Stimulated activated CD4-positive, alpha-beta T cell treated with anti-CD3 and anti-CD28 coated beads, Interleukin-15, amount 100 ng/mL, for 24 hours (primary cell): ENCODE data around the gene TGFB2.

ENCODE experiments used
- DNase-seq: peaks from one replicate; pipeline ENCODE4 v3.0.0-alpha.2; 2020

The TGFB2 gene

DNA sequence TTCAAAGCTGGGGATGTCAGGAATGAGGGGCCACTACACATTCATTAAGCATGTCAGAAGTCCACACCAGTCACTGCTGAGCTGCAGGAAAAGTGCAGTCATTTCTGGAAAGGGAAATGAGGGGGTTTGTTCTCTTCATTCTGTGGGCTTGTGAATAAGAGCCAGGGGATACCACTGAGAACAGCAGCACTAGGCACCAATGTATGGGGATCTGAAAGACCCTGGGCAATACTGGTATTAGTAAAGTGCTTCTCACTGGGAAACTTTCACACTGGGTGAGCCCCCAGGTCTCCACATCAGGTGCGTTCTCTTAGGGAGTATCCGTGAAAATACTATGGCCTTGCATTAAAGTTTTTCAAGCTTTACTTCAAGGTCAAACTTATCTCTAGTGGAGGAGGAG, 49.9 kb downstream of the TGFB2 start:
- no peak for DNase-seq

DNA sequence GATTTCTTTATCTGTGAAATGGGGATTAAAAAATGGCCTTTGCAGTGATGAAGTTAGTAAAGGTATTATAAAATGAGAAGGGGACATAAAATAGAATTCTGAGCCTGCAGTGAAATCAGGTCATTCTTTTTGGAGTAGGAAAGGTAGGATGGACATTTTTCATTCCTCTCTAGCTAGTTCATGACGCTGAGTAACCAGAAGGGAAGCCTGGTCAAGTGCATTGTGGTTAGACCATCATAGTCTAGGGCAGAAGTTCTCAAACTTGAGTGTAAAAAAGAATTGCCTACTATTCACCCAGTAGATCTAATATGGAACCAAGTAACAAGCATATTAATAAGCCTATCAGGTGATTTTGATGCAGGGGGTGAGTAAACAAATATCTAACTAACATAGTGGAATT, 50.8 kb downstream of the TGFB2 start:
- DNase-seq = no peak

DNA sequence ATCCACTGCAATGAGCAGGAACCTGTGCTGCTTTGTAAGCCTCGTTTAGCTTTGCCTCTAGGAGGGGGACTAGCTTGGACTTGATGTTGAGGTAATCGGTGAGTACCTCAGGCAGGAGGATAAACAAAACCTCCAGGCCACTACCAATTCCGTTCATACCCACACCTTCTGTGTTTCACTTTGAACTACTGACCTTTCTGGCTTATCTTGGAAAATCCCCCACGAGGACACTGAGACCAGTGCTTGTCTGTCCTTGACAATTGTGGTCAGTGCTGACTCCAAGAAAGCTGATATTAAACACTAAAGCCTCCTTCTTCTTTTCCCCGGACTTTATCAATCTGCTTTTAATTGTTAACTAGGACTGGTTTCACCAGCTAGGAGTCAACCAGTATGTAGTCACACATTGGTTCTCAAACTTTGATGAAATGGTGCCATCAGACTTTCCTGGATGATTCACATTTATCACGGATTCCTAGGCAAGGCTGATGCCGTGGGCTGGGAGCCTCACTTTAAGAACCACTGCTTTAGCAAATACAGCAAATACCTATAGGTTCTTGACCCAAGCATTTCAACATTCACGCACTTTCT, 52.7 kb downstream of the TGFB2 start:
- DNase-seq = no peak

DNA sequence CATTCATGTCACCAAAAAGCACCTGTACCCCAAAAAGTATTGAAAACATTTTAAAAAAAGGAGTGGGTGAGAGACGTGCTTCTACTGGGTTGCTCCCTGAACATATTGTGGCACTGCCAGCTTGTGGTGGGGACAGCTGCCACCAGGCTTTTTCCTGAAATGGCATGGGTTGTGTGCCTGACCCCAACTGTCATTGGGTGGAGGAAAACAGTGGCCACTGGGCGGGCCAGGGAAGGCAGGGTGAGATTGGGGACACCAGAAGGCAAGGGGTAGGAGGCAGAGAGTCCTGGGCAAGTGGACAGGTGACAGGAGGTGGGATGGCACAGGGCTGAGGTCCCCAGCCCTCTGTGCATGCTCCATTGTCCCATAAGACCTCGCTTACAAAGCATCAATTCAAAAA, 55.5 kb downstream of the TGFB2 start:
- DNase-seq = no peak

DNA sequence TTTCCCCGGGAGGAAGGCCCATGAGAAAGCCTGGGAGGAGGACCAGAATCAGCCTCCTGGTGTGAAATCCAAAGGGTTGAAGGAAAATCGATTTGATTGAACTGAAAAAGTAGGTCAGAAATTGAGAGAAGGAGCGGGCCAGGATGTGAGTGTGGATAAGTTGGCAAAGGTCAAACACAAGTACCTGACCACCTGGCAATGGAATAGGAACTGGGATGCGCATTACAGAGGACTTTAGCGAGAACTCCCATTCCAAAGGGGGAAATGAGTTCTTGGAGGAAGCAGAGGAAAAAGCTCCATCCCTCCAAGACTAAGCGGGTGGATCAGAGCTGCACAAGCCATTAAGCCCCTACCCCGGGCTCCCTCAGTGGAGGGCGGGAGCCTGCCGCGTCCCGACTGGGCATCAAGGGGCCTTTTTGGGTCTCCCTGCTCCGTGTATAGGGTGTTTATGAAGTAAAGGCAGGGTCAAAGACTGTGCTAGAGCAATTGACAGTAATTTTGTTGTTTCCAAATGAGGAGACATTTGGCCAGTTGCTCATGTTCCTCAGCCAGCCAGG, 56.4 kb downstream of the TGFB2 start:
- DNase-seq = no peak

DNA sequence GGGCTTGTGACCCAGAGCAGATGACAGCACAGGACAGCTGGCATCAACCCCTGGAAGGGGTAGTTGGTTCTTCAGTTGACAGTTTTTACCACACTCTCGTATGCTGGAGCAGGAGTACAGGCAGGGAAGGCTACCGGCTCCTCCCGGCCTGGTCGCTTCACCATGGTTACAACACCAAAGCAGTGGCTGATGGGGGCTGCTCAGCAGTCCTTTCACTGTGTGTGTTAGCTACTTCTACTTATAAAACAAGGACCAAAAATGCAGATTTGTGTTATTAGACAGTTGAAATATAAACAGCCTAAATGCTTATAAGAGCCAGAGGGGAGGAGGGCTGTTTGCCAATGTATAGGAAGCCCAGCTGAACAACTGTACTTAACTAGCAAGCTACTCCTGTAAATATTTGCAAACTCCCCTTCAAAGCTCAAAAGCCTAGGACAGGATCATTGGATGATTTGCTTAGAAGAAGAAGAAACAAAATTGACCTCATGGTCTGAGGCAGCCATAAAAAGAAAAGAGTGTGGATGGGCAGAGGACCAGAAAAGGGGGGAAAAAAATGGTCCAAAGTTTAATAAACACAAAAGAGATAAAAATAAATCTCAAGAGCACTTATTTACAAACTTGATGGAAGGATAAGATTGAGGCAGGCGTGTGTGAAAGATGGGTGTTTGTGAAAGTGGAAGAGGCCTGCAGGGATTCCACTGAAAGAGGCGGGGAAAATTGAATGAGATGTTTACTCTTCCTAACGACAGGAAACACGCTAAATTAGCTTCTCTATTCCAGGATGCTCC, 57.1 kb downstream of the TGFB2 start:
- DNase-seq = no peak

DNA sequence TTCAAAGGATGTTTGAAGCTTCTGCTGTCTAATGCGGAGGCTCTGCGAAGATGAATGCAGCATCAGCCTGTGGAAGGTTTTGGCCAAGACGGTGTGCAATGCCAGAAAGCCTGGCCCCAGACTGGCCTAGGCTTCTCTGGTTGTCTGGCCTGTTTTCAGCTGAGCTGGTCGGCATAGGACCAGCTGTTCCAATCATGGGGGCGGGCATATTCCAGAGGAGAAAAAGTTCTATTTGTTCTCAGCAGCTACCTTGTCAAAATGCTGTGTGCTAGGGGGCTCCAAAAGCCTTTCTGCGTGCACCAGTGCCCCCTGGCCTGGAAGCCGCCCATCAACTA, 57.6 kb downstream of the TGFB2 start:
- DNase-seq = no peak

DNA sequence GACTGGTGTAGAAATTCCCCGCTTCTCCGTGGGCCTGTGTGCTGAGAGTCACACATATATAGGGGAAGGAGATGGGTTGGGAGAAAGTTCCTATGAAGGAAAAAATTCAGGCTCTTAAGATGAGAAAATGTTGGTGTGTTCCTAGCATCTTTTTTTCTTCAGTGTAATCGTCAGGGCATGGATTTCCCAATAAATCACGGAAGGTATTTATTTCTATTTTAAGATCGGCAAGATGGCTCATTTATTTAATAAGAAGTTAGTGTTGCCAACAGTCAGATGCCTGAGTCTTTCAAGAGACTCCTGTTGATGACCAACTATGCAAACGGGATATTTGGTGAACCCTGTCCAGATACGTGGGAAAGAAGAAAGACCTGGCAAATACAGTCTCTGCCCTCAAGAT, 58.2 kb downstream of the TGFB2 start:
- DNase-seq = no peak

DNA sequence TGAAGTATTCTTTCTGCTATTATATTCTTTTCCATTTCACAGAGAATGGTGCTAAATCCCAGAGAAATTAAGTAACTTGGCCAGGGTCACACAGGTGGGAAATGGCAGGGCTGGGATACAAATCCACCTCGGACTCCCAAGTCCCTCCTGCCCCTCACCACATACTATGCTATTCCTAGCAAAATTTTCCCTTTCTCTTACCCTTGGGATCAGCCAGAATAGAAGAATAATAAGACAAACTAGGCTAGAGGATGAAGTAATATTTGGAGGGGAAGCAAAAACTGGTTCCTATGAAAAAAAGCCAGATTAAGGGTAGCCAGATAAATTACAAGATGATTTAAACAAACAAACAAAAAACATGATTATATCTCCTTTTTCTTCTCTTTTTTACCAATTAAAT, 62.5 kb downstream of the TGFB2 start:
- no peak for DNase-seq

DNA sequence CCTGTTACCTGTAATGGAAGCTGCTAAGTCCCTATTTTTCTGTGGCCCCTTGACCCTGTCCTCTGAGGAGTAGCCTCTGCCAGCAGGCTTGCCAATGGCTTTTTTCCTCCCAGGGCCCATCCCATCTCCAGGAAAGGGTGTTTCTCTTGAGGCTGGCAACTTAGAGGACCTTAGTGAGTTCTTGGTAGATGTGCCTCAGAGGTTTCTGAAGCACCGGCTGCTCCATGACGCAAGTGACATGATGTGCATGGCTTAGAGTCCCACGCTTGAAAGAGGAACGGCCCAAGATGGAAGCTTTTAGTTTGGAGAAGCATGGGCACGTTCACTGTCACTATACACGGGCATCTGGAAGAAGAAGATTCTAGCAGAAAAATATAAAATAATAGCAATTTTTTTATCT, 63.0 kb downstream of the TGFB2 start:
- DNase-seq = no peak

DNA sequence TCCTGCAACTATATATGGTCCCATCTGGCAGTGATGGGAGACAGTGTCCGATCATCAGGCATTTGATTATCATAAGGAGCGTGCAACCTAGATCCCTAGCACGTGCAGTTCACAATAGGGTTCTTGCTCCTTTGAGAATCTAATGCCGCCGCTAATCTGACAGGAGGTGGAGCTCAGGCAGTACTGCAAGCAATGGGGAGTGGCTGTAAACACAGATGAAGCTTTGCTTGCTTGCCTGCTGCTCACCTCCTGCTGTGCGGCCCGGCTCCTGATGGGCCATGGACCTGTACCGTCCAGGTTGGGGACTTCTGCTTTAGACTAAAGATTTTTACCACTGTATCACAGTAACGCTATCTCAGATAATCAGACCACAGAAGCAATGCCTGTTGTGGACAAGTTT, 63.8 kb downstream of the TGFB2 start:
- no peak for DNase-seq

DNA sequence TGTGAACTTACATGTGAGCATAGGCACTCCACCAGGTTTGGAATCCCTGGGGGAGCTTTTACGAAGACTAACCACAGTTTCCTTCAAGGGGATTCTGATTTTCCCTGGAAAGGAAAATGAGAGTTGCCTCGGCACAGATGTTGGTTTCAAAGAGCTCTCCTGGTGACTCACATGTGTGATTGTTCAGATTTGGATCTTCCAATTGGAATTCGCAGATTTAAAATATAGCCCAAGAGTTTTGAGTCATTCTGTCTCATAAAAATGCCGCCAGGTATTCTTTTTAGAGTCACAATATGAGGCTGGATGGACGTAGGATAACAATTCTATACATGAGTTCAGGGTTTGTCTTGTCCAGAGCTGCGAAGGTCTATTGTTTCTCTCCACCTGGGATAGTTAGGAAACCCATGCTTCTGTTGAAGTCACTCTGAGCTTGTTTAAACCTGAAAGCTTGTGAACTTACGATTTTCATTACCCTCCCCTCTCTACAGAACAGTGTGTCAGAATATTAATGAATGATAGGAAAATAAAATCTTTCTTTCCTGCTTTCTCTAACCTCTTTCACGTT, 64.9 kb downstream of the TGFB2 start:
- DNase-seq = no peak

DNA sequence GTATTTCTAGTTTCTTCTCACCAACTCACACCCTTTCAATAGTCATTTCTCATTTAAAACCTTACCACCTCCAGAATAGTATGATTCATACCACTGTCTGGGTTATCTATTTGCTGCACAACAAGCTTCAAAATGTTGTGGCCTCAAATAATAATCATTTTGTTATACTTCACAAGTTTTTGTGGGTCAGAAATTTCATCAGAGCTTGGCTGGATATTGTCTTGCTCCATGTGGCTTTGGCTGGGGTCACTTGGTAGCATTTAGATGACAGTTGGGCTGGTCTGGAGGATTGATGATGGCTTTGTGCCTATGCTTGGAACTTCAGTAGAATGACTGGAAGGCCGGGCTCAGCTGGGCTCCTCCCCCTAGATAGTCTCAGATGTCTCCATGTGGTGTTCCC, 66.0 kb downstream of the TGFB2 start:
- no peak for DNase-seq

DNA sequence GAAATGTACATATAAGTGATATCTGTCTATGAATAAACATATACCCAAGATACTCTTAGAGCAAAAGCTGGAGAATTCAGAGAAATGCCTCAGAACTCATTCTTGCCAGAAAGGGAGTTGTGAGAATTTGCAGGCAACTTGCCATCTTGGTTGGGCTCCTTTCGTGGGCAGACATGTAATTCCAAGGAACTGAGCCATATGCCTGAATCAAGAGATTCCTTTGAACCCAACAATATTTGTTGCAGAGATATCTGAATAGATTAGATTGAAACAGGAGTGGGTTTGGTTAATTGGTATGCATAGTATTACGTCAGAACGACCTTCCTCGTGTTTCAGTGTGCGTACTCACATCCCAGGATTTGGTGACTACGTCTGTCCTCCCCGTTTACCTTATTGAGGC, 67.0 kb downstream of the TGFB2 start:
- DNase-seq = no peak

DNA sequence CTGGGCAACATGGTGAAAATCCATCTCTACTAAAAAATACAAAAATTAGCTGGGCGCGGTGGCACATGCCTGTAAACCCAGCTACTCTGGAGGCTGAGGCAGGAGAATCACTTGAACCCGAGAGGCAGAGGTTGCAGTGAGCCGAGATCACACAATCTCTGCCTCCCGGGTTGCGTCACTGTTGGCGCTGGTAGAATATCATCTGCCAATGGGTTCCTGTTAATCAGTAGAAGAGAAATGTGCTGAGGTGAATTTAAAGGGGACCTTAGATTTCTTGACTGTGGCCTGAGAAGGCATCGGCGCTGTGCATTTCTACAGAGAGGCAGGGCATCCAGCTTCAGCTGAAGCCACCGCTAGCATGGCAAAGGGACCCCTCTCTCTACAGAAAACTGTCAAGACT, 68.0 kb downstream of the TGFB2 start:
- DNase-seq = no peak

DNA sequence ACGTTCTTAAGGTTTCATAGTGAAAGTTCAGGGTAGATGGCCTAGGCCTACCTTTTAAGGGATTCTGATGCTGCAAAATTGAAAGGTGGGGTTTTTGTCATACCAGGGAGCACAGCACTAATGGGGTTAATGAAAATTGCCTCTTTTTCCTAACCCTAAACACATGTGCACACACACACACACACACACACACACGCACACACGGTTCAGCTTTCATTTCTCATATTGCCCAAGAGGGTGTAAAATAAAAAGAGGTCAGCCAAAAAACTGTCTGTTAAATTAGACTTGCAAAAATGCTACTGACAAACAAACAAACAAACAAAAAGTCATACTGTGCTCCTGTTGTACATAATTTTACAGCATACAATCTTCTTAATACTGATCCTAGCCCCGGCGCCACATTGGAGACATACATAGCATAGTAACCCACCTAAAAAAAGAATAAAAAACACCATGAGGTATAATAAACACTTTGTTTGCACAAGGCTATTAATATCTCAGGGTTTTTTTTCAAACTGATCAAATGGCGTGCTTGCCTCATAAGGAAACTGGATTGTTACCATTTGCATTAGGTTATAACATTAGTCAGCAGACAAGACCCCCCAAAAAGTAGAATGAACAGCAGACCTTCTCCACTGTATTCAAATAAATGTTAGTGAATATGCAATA, 69.1 kb downstream of the TGFB2 start:
- DNase-seq = no peak

DNA sequence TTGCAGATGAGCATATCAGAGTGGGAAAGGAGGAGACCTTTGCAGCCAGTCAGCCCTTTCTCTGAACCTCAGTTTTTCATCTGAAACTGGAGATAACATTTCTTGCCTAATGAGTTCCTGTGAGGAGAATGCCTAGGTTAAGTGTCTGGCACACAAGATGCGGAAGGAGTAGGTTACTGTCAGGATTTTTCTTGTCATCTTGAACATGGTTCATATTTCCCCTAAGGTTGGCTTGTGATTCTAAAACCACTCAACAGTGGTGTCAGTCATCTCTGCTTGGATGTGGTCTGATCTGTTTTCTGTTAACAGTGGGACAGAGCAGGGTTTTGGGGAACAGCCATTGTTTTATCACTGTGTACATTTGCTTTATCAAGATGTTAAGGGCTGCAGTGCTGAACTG, 70.6 kb downstream of the TGFB2 start:
- no peak for DNase-seq

DNA sequence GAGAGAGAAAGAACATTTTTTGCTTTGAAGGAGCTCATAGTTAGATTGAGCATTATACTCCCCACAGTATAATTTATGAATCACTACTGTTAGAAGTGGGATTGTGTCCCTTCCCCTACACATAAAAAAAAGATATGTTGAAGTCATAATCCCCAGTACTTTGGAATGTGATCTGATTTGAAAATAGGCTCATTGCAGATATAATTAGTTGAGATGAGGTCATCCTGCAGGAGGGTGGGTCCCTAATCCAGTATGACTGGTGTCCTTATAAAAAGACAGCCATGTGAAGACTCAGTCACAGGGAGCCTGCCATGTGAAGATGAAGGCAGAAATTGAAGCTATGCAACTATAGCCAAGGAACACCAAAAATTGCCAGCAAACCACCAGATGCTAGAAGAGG, 76.4 kb downstream of the TGFB2 start:
- DNase-seq = no peak

DNA sequence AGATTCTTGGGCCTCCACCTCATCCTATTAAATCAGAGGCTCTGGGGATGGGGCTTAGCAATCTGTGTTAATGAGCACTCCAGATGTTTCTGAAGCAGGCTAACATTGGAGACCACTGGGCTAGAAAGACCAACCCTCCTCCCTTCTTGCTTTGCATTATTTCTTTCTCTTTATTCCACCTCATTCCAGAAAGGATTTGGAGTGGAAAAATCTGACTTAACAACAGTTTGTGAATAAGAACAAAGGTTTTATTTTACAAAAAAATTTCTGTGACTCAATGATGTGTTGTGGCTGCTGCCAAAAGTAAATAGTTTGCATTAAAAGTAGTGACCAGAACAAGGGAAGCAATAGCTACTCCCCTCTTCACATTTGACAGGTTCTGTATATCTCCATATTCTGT, 79.4 kb downstream of the TGFB2 start:
- no peak for DNase-seq

DNA sequence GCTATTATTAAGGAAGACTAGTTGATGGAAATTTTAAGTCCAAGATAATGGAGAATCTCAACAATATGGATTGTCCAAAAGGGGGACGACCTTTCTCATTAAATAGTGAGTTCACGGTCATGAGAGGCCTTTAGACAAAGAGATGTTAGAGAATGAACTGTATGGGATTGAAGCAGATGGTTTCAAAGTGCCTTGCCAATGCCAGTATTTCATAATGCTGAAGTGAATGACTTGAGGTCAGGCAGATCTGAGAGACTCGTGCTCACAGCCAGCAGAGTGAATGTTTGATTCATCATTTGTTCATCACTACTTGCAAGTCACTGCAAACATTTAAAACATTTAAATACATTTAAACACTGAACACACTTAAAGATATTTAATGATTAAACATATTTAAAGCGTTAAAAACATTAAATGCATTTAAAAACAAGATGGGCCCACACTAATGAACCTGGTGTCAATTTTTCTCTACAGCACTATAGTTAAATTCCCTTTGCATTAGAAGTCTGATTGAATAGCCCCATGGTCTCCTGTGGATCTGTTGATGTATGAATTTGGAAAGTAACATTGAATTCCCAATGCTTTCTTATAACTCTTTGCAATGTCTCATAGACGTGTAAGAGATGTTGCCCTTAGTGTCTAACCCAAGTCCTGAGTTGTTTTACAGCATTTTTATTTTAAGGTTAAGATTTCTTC, 80.7 kb downstream of the TGFB2 start:
- DNase-seq = no peak

DNA sequence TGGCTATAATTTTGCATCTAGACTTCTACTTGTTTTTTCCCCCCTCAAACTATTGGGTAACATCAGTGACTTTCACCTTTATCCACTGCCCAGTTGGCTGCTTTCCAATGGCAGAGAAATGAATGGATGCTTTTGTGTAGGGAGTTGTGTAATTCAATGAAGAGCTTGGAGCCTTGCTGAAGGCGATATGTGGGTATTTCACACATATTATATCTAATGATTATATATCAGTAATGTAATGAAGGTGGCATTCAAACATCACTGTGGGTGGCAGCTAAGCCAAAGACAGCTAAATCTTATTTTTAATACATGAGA, 81.2 kb downstream of the TGFB2 start:
- DNase-seq = no peak

DNA sequence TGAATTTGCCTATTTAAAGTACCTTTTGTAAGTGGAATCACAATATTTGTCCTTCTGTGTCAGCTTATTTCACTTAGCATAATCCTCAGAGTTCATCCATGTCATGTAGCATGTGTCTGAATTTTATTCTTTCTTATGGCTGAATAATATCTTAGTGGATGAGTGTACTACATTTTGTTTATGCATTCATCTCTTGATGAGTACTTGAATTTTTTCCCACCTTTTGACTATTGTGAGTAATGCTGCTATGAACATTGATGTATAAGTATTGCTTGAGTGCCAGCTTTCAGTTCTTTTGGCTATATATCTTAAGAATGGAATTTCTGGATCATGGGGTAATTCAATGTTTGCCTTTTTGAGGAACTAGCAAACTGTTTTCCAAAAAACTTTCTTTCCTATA, 84.2 kb downstream of the TGFB2 start:
- DNase-seq = no peak

DNA sequence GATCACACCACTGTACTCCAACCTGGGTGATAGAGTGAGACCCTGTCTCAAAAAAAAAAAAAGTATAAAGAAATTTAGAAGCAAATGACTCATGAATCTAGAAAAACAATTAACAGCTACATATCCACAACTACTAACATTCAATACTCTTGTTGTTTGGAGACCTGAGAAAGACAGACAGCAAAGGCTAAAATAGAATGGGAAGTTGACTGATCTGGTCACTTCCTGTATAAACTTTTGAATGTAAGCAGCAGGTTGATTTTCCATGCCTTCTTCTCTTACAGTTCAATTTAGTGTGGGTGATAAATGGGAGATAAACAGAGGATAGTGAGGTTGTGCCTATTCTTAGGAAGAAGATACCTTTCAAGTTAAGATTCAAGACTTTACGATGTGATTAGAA, 85.2 kb downstream of the TGFB2 start:
- DNase-seq = no peak

DNA sequence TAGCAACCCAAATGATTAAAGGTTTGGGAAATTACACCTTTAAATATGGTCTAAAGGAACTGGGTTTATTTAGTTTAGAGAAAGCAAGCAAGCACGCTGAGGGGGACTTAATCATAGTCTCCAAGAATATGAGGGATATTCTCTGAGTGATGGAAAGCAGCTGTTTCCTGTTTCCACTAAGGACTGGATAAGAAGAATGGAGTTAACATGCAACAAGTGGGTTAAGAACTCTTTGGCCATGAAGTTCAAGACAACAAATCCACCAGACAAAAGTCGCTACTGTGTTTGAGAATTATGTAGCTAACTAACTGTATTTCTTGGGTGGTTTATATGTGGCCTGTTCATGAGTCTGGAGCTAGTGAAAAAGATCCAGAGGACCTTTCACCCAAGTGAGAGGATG, 85.7 kb downstream of the TGFB2 start:
- DNase-seq = no peak
